ENCODE data around the gene LAYN. TPM values are rescaled to one million over a fixed set of nuclear protein-coding genes. Genes with fewer than 3 reads are reported as not detected.

The LAYN gene
- total and polyA plus RNA-seq, 2 experiments from 2014 or later: 7.7 to 12.6 TPM

GRCh38 chr11:111604392-111605009 is 64.0 kb downstream of the LAYN start:
- peak; percentile 67 for DNase-seq (ENCODE audit: low spot score)
- Histone ChIP-seq H2AFZ (no peak overlapping the region), H4K20me1 (ENCODE audit: insufficient read depth, poor library complexity, severe bottlenecking) (peaks cover 34% of the 10 kb centered on the region), H3K9me3 (ENCODE audit: low read depth) (no peaks in the 10 kb centered on the region), H3K9me2 (replicated peaks; ENCODE audit: insufficient read depth) (no peaks in the 10 kb centered on the region), H3K4me2 (peak overlapping the region; percentile 85), H3K36me3 (replicated peaks; ENCODE audit: insufficient read depth, low read depth) (no peaks in the 10 kb centered on the region), H3K79me2 (peaks cover 71% of the 10 kb centered on the region), H3K4me3 (peak overlapping the region; percentile 88), H3K27me3 (no peaks in the 10 kb centered on the region), H3K27ac (peak overlapping the region; percentile 99), H3K4me1 (ENCODE audit: insufficient read depth) (peaks cover 10% of the 10 kb centered on the region)
- no peak for TF ChIP-seq EZH2 (IDR thresholded peaks at IDR 0.05; ENCODE audit: borderline replicate concordance)
- no peak for TF ChIP-seq EZH2phosphoT487 (IDR thresholded peaks at IDR 0.05; ENCODE audit: low read depth, severe bottlenecking, unreplicated experiment)
- TF ChIP-seq CTCF (IDR thresholded peaks at IDR 0.05; ENCODE audit: poor library complexity): peak; percentile 66
- 27% methylated on average over 9 of the region's 9 CpGs for whole genome bisulfite sequencing (ENCODE audit: low lambda C conversion rate, missing lambda C conversion rate)

GRCh38 chr11:111605681-111606080 is 65.2 kb downstream of the LAYN start:
- no peaks in the 10 kb centered on the region for H3K36me3 ChIP-seq (replicated peaks; ENCODE audit: insufficient read depth, low read depth)
- H3K4me3 ChIP-seq: no peak overlapping the region
- no peak overlapping the region for H3K27ac ChIP-seq
- WGBS (ENCODE audit: low lambda C conversion rate, missing lambda C conversion rate): 88% methylated on average over 4 of the region's 4 CpGs
- no peaks in the 10 kb centered on the region for H3K27me3 ChIP-seq
- peaks cover 34% of the 10 kb centered on the region for H4K20me1 ChIP-seq (ENCODE audit: insufficient read depth, poor library complexity, severe bottlenecking)
- H2AFZ ChIP-seq: no peak overlapping the region
- peaks cover 83% of the 10 kb centered on the region for H3K79me2 ChIP-seq
- H3K4me1 ChIP-seq (ENCODE audit: insufficient read depth): peaks cover 10% of the 10 kb centered on the region
- TF ChIP-seq EZH2 (IDR thresholded peaks at IDR 0.05; ENCODE audit: borderline replicate concordance): no peak
- no peak for TF ChIP-seq EZH2phosphoT487 (IDR thresholded peaks at IDR 0.05; ENCODE audit: low read depth, severe bottlenecking, unreplicated experiment)
- no peaks in the 10 kb centered on the region for H3K9me3 ChIP-seq (ENCODE audit: low read depth)
- H3K9me2 ChIP-seq (replicated peaks; ENCODE audit: insufficient read depth): no peaks in the 10 kb centered on the region
- DNase-seq (ENCODE audit: low spot score): no peak
- no peak overlapping the region for H3K4me2 ChIP-seq

DNA sequence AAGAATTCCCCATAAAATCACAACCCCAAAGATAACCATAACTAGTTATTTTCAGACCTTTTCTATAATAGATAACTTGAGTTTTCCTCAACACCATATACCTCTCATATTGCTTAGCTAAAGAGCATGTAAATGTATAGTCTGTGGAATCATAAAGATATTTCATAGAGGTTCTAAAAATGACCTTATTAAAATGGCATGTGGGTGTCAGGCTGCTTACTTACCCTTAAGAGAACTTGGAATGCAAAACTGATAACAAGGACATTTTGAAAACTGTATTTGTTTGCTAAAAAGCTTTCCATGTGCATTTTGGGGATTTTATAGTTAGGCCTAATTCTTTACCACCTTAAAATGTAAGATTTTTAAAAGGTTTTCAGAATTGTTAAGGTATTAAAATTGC is 66.5 kb downstream of the LAYN start:
- Histone ChIP-seq H3K4me2 (peak overlapping the region; percentile 11), H3K36me3 (replicated peaks; ENCODE audit: insufficient read depth, low read depth) (no peaks in the 10 kb centered on the region), H3K4me1 (ENCODE audit: insufficient read depth) (peaks cover 10% of the 10 kb centered on the region), H3K9me2 (replicated peaks; ENCODE audit: insufficient read depth) (no peaks in the 10 kb centered on the region), H3K27ac (no peak overlapping the region), H3K4me3 (no peak overlapping the region), H2AFZ (no peak overlapping the region), H3K27me3 (no peaks in the 10 kb centered on the region), H3K9me3 (ENCODE audit: low read depth) (no peaks in the 10 kb centered on the region), H4K20me1 (ENCODE audit: insufficient read depth, poor library complexity, severe bottlenecking) (peaks cover 34% of the 10 kb centered on the region), H3K79me2 (peaks cover 95% of the 10 kb centered on the region)
- no peak for TF ChIP-seq EZH2 (IDR thresholded peaks at IDR 0.05; ENCODE audit: borderline replicate concordance)
- TF ChIP-seq EZH2phosphoT487 (IDR thresholded peaks at IDR 0.05; ENCODE audit: low read depth, severe bottlenecking, unreplicated experiment): no peak
- no peak for TF ChIP-seq CTCF (IDR thresholded peaks at IDR 0.05; ENCODE audit: poor library complexity)
- DNase-seq (ENCODE audit: low spot score): no peak

DNA sequence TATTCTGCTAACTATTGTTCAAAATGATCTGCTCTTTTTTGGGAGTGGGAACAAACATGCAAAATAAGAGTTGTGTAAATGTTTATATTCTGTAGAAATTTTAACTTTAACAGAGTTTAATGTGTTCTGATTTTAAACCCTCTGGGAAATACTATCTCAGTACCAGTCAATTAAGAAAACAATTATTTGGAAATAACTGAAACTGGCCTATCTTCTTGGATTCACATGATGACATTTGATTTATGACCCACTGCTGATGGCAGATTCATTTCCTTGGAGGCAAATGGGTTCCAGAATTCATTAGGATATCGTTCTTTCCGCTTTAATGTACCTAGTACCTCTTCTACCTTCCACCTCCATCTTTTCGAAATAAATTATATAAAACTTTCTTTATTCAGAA is 67.2 kb downstream of the LAYN start:
- TF ChIP-seq CTCF (IDR thresholded peaks at IDR 0.05; ENCODE audit: poor library complexity): no peak
- no peak for TF ChIP-seq EZH2 (IDR thresholded peaks at IDR 0.05; ENCODE audit: borderline replicate concordance)
- TF ChIP-seq EZH2phosphoT487 (IDR thresholded peaks at IDR 0.05; ENCODE audit: low read depth, severe bottlenecking, unreplicated experiment): no peak
- Histone ChIP-seq H3K27ac (no peak overlapping the region), H3K9me3 (ENCODE audit: low read depth) (no peaks in the 10 kb centered on the region), H3K4me2 (no peak overlapping the region), H3K9me2 (replicated peaks; ENCODE audit: insufficient read depth) (no peaks in the 10 kb centered on the region), H3K36me3 (replicated peaks; ENCODE audit: insufficient read depth, low read depth) (no peaks in the 10 kb centered on the region), H2AFZ (no peak overlapping the region), H3K79me2 (peaks cover 97% of the 10 kb centered on the region), H3K4me3 (no peak overlapping the region), H3K27me3 (no peaks in the 10 kb centered on the region), H4K20me1 (ENCODE audit: insufficient read depth, poor library complexity, severe bottlenecking) (peaks cover 34% of the 10 kb centered on the region), H3K4me1 (ENCODE audit: insufficient read depth) (peaks cover 10% of the 10 kb centered on the region)
- WGBS (ENCODE audit: low lambda C conversion rate, missing lambda C conversion rate): 93% methylated on average over 3 of the region's 3 CpGs
- no peak for DNase-seq (ENCODE audit: low spot score)

MicroRNAs encoded within 50 kb of the gene (microRNA counts, 767-probe panel; counts per million panel counts)
- microRNA hsa-miR-34b-3p (not detected), microRNA hsa-miR-34c-3p (not detected), microRNA hsa-miR-34c-5p (not detected)

Small RNA genes within 50 kb of the gene (microRNA-seq; reads per million reads assigned to microRNA genes)
- 6.7 reads per million, percentile 16 among the genes with 10 or more reads in this experiment for gene MIR34B
- gene MIR34C: 96.6 reads per million, percentile 61 among the genes with 10 or more reads in this experiment

Small RNA genes within 50 kb of the gene (small RNA-seq; reads per million reads assigned to genes)
- 0.31 reads per million, percentile 8 among the genes with 10 or more reads in this experiment for gene MIR34B
- gene MIR34C: 6.7 reads per million, percentile 94 among the genes with 10 or more reads in this experiment

Other genes with a start within 250 kb of the LAYN start
- 2.5 and 3.6 TPM in 2 replicates for gene POU2AF3, start 242.2 kb upstream of the LAYN start, total RNA-seq
- 3.0 and 9.9 TPM in 2 replicates for gene POU2AF3, start 242.2 kb upstream of the LAYN start, polyA plus RNA-seq
- gene POU2AF1, start 161.4 kb upstream of the LAYN start, total RNA-seq: 0.08 and 0.23 TPM in 2 replicates
- 0.06 TPM in 1 of 2 replicates, not detected in the other for gene POU2AF1, start 161.4 kb upstream of the LAYN start, polyA plus RNA-seq
- gene BTG4, start 28.3 kb upstream of the LAYN start, total RNA-seq: not detected in 2 replicates
- gene BTG4, start 28.3 kb upstream of the LAYN start, polyA plus RNA-seq: not detected in 2 replicates
- gene HOATZ, start 25.9 kb upstream of the LAYN start, total RNA-seq: not detected in 2 replicates
- not detected in 2 replicates for gene HOATZ, start 25.9 kb upstream of the LAYN start, polyA plus RNA-seq
- 20.5 and 22.2 TPM in 2 replicates for gene SIK2, start 61.7 kb downstream of the LAYN start, total RNA-seq
- 3.1 and 3.2 TPM in 2 replicates for gene SIK2, start 61.7 kb downstream of the LAYN start, polyA plus RNA-seq
- gene PPP2R1B, start 225.7 kb downstream of the LAYN start, total RNA-seq: 41.0 and 43.5 TPM in 2 replicates
- gene PPP2R1B, start 225.7 kb downstream of the LAYN start, polyA plus RNA-seq: 22.7 and 25.3 TPM in 2 replicates